SK-N-SH (cell line): ENCODE measurements around the gene NUDT14. TPM values are rescaled to one million over a fixed set of nuclear protein-coding genes. Genes with fewer than 3 reads are reported as not detected.

ENCODE experiments used
- CTCF ChIA-PET: fragments of 300-600, 350-600 bp; formaldehyde crosslinking; extraction: SDS; loops from one replicate; lab custom pipeline; 2021; lab: Yijun Ruan, JAX
- POLR2A ChIA-PET: fragments of 350-600 bp; sonication (Branson Sonifier 250); formaldehyde crosslinking; extraction: SDS; loops from one replicate; lab custom pipeline; 2020; ENCODE audit warnings: antibody characterized with exemption, inconsistent platforms; lab: Yijun Ruan, JAX
- DNase-seq: peaks from one replicate; pipeline ENCODE4 v3.0.0; 2012
- H2AFZ ChIP-seq: fragments of 200-600 bp; sonication (generic); 2 replicates; pipeline ENCODE4 v1.8.1; 2016; ENCODE audit warnings: antibody characterized with exemption, mild to moderate bottlenecking, low read depth
- H3F3A ChIP-seq: fragments of 200-600 bp; sonication (generic); replicated peaks from 2 replicates; pipeline ENCODE3; 2016; ENCODE audit warnings: antibody characterized with exemption, mild to moderate bottlenecking; ENCODE audit not compliant: insufficient read depth
- H3K27ac ChIP-seq, 2 experiments: fragments of 200-500 bp in 1 of 2; fragments of 200-600 bp in 1 of 2; sonication (Bioruptor generic) in 1 of 2; sonication (generic), shearing (Covaris generic) in 1 of 2; 2 replicates each; pipeline versions ENCODE4 v1.5.1 to v1.6.1; 2014 to 2016; ENCODE audit warnings: low read depth in 2 of 2, inconsistent platforms in 1 of 2, low read length in 1 of 2, mild to moderate bottlenecking in 1 of 2, mixed read lengths in 1 of 2
- H3K27me3 ChIP-seq: fragments of 200-600 bp; sonication (generic), shearing (Covaris generic); 2 replicates; pipeline ENCODE4 v1.6.1; 2016; ENCODE audit warnings: mixed run types; ENCODE audit not compliant: insufficient read depth
- H3K36me3 ChIP-seq, 2 experiments: fragments of 200-500 bp in 1 of 2; fragments of 200-600 bp in 1 of 2; sonication (Bioruptor generic) in 1 of 2; sonication (generic) in 1 of 2; replicated peaks in 1 of 2; 2 replicates each; pipeline versions ENCODE3 to v1.5.1; 2014 to 2016; ENCODE audit warnings: low read length in 1 of 2, mild to moderate bottlenecking in 1 of 2; ENCODE audit not compliant: insufficient read depth in 2 of 2, control insufficient read depth in 1 of 2
- H3K4me1 ChIP-seq, 2 experiments: fragments of 200-500 bp in 1 of 2; fragments of 200-600 bp in 1 of 2; sonication (Bioruptor generic) in 1 of 2; sonication (generic), shearing (Covaris generic) in 1 of 2; 2 replicates each; pipeline versions ENCODE4 v1.5.1 to v1.6.1; 2014 to 2016; ENCODE audit warnings: low read depth in 1 of 2, low read length in 1 of 2, mixed run types in 1 of 2; ENCODE audit not compliant: insufficient read depth in 2 of 2, control insufficient read depth in 1 of 2
- H3K4me2 ChIP-seq: fragments of 200-600 bp; sonication (generic), shearing (Covaris generic); 2 replicates; pipeline ENCODE4 v1.6.1; 2017; ENCODE audit warnings: mixed run types
- H3K4me3 ChIP-seq, 2 experiments: fragments of 200-500 bp in 1 of 2; fragments of 200-600 bp in 1 of 2; sonication (Bioruptor generic) in 1 of 2; sonication (generic), shearing (Covaris generic) in 1 of 2; 2 replicates each; pipeline versions ENCODE4 v1.5.1 to v1.8.1; 2014 to 2016; ENCODE audit warnings: low read depth in 2 of 2, inconsistent platforms in 1 of 2, low read length in 1 of 2, mild to moderate bottlenecking in 1 of 2, mixed read lengths in 1 of 2, moderate library complexity in 1 of 2
- H3K79me2 ChIP-seq: fragments of 200-600 bp; sonication (generic); 2 replicates; pipeline ENCODE4 v1.8.1; 2017; ENCODE audit warnings: mild to moderate bottlenecking; ENCODE audit not compliant: insufficient read depth
- H3K9ac ChIP-seq: fragments of 200-600 bp; sonication (generic); 2 replicates; pipeline ENCODE4 v1.6.1; 2017; ENCODE audit warnings: mixed run types
- H3K9me2 ChIP-seq: fragments of 200-600 bp; sonication (generic); 2 replicates; pipeline ENCODE4 v1.6.1; 2017; ENCODE audit warnings: mixed run types
- H3K9me3 ChIP-seq: fragments of 200-600 bp; sonication (generic); 2 replicates; pipeline ENCODE4 v1.6.1; 2017; ENCODE audit warnings: mixed run types, mild to moderate bottlenecking, moderate library complexity
- H4K20me1 ChIP-seq: fragments of 200-600 bp; sonication (generic); 2 replicates; pipeline ENCODE4 v1.6.1; 2017; ENCODE audit warnings: mild to moderate bottlenecking, mixed run types; ENCODE audit not compliant: insufficient read depth
- FOSL2 ChIP-seq: IDR thresholded peaks from 2 replicates; pipeline ENCODE4 v1.4.0; 2012; ENCODE audit warnings: low read depth, mild to moderate bottlenecking, moderate library complexity, borderline replicate concordance
- IRF3 ChIP-seq: fragments of 150-350 bp; IDR thresholded peaks from 2 replicates; pipeline ENCODE4 v1.6.1; 2016; ENCODE audit warnings: mild to moderate bottlenecking, low read depth, low read length
- RAD21 ChIP-seq: IDR thresholded peaks from 2 replicates; pipeline ENCODE4 v1.6.1; 2012; ENCODE audit warnings: mild to moderate bottlenecking, low read length
- REST ChIP-seq: IDR thresholded peaks from 2 replicates; pipeline ENCODE4 v1.6.1; 2012; ENCODE audit warnings: mild to moderate bottlenecking, low read depth, low read length, moderate library complexity
- RXRA ChIP-seq: IDR thresholded peaks from 2 replicates; pipeline ENCODE4 v1.4.0; 2012; ENCODE audit warnings: low read depth, mild to moderate bottlenecking, borderline replicate concordance
- USF2 ChIP-seq: fragments of 150-350 bp; IDR thresholded peaks from 2 replicates; pipeline ENCODE4 v1.6.1; 2017; ENCODE audit warnings: antibody characterized with exemption, low read length, low read depth, borderline replicate concordance
- WGBS: methylation state at CpG from one replicate; pipeline ENCODE4 v1.1.6; 2017; ENCODE audit warnings: low lambda C conversion rate; 5-methylcytosine and 5-hydroxymethylcytosine counted together
- polyA plus RNA-seq, 3 experiments: library from polyadenylated mRNA; depleted of rRNA; stranded (reverse); fragments of >200 nt; gene quantifications; 2 replicates each; pipeline ENCODE4 v1.2.3, GENCODE V29; 2012
- TF ChIP-seq, protein P1 (sequence below): fragments of 200-600 bp; sonication (generic); IDR thresholded peaks from 2 replicates; pipeline ENCODE4 v1.6.1; 2017; ENCODE audit warnings: antibody characterized with exemption, mild to moderate bottlenecking, moderate library complexity
- TF ChIP-seq, protein P2 (sequence below): IDR thresholded peaks from 2 replicates; pipeline ENCODE4 v1.4.0; 2012; ENCODE audit warnings: low read depth

NUDT14 gene
- polyA plus RNA-seq, 1 of the 3 experiments (the other 2 are of a cell fraction) = 18.4 TPM

GRCh38 chr14:105168979-105169507 lies 12.1 kb downstream of the NUDT14 start:
- Histone ChIP-seq H3K27ac (no peak overlapping the region), H3K27me3 (peaks cover 9% of the 10 kb centered on the region; the same call in 1 of the 2 replicates), H3K4me3 (peak overlapping the region; percentile 26 to 44; a peak in 2 of 4 replicates), H3K9ac (no peak overlapping the region), H2AFZ (no peak overlapping the region), H3K4me1 (peaks cover 4 to 11% of the 10 kb centered on the region in 2 experiments; a peak in 2 of 4 replicates), H3K36me3 (no peaks in the 10 kb centered on the region), H3K9me2 (no peaks in the 10 kb centered on the region), H3K4me2 (no peak overlapping the region), H4K20me1 (0 out of 2 replicates have a peak, but pooled peaks cover 3% of the 10 kb centered on the region), H3F3A (no peaks in the 10 kb centered on the region), H3K79me2 (no peaks in the 10 kb centered on the region), H3K9me3 (no peaks in the 10 kb centered on the region)
- DNase-seq = peak; percentile 84
- POLR2A ChIA-PET = no interaction called here
- no peak for TF ChIP-seq FOSL2
- no peak for TF ChIP-seq USF2
- TF ChIP-seq RXRA = no peak
- no peak for TF ChIP-seq IRF3
- TF ChIP-seq, protein P1, sequence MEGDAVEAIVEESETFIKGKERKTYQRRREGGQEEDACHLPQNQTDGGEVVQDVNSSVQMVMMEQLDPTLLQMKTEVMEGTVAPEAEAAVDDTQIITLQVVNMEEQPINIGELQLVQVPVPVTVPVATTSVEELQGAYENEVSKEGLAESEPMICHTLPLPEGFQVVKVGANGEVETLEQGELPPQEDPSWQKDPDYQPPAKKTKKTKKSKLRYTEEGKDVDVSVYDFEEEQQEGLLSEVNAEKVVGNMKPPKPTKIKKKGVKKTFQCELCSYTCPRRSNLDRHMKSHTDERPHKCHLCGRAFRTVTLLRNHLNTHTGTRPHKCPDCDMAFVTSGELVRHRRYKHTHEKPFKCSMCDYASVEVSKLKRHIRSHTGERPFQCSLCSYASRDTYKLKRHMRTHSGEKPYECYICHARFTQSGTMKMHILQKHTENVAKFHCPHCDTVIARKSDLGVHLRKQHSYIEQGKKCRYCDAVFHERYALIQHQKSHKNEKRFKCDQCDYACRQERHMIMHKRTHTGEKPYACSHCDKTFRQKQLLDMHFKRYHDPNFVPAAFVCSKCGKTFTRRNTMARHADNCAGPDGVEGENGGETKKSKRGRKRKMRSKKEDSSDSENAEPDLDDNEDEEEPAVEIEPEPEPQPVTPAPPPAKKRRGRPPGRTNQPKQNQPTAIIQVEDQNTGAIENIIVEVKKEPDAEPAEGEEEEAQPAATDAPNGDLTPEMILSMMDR = peak; percentile 57
- no peak for TF ChIP-seq REST
- peak; percentile 45 for TF ChIP-seq RAD21
- TF ChIP-seq, protein P2, sequence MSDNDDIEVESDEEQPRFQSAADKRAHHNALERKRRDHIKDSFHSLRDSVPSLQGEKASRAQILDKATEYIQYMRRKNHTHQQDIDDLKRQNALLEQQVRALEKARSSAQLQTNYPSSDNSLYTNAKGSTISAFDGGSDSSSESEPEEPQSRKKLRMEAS = no peak
- CTCF ChIA-PET = interaction anchor here (0.8 to 2.5 kb wide), 20 partner anchors 8 to 212 kb away, joined by 3 to 12 read pairs (median 5); no protein-coding TSS in a partner anchor
- WGBS = 32% methylated on average over 5 of the region's 54 CpGs
